G401 (cell line): ENCODE data around the gene SELENOO. TPM values are rescaled to one million over a fixed set of nuclear protein-coding genes. Genes with fewer than 3 reads are reported as not detected.

Source experiments
- DNase-seq: peaks from one replicate; pipeline ENCODE4 v3.0.0-alpha.2; 2015; ENCODE audit warnings: low spot score
- in situ Hi-C: cut with HindIII; loops from 2 replicates; pipeline ENCODE4 v1.10.0; 2016; ENCODE audit warnings: low sequenced_read_pairs, mixed read lengths
- total RNA-seq: library from RNA; depleted of rRNA; stranded (reverse); fragments of >200 nt; shearing (Covaris generic); gene quantifications from 2 replicates; pipeline ENCODE4 v1.2.3, GENCODE V29; 2014

SELENOO gene
- total RNA-seq, 1 experiment from 2014 or later: 40.7 TPM

DNA sequence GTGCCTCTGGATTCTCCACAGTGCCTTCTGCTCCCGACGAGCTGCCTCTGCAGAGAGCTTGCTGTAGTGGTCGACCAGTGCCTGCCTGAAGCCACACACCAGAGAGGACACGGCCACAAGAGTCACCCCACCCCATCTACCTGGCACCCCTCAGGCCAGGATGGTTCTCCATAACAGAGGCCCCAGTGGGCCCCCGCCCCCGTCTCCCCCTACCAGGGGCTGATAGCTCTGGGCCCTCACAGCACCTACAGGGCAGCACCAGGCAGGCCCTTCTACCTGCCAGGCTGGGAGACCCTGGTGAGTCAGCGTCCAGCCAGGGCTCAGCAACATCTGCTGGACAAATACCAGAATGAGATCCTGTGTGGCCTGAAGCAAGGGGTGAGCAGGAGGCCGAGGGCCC, 21.7 kb downstream of the SELENOO start:
- in situ Hi-C loops: no loop called here
- no peak for DNase-seq

DNA sequence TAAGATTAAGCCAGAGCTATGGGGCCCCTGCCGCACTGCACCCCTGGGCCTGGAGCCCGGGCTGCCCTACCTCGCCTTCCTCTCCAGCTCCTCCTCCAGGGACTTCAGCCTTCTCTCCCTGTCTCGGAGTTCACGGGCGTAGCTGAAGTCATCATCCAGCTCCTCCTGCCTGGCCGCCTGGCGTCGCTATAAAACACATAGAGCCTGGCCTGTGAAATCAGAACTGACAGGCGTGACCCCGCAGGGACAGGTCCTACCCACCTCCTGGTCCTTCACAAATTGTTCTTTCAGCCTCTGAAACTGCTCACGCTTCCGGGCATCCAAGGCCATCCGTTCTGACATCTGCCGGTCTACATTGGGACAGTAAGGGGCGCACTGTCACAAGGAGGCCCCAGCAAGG, 23.3 kb downstream of the SELENOO start:
- in situ Hi-C loops: no loop called here

DNA sequence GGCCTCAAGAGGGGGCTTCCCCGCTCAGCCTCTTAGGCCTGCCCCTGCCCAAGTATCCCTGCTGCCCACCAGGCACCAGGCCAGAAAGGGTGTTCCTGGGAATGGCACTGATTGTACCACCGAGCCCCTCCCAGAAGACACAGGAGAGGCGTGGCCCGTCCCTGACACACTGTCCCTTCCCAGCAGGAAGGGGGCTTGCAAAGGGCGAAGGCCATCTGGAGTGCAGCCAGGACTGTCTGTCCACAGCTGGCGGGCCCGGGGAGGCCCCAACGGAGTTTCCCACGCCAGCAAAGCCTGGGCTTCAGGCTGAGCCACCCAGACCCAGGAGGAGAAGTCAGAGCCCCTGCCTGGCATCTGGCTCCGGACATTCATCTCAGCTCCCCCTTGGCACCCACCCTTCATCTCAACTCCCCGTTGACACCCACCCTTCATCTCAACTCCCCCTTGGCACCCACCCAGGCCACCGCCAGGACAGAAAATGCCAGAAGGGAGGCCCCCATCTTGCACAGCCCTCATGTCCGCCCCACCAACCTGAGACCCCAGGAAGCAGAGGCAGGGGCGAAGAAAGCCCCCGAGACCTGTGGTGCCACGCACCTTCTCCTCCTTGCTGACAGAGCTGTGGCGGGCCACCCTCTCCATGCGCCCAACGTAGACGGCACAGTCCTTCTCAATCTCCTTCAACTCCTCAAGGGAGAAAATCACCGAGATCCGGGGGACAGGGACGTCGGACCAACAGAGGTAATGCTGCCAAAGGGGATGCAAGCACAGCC, 24.6 kb downstream of the SELENOO start:
- in situ Hi-C loops: no loop called here

More for the DNA sequence above, 23.3 kb downstream of the SELENOO start:
- DNase-seq: no peak

DNA sequence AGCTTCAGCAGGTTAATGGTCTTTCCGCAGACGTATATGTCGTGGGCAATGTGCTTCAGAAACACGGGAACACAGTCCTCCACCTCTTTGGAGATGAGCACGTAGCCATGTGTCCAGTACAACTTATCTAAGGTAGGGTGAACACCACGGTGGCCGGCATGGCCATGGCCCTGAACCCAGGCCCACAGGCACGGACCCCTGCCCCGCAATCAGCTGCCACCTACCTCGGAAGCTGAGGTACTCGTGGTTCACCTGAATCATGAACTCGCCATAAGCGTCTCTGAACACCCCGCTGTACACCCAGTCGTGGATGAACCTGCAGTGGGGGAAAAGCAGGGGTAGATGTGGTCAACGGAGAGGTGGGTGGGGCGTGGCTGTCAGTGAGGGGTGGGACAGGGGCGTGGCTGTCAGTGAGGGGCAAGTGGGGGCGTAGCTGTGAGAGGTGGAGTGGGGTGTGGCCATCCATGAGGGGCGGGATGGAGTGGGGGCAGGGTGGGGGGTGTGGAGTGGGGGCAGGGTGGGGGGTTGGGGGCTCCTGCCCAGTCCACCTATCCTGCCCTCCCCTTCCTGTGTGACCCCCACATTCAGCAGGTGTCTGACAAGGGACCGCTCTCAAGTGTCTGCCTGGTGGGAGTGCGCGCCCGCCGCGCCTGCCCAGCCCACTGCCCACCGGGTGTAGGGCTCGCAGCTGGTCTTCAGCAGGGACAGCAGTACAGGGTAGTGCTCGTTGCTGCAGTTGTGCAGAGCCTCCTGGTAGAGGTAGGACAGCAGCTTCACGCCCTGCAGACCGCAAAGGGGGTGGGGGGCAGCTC, 25.5 kb downstream of the SELENOO start:
- no peak for DNase-seq
- in situ Hi-C loops: no loop called here

More for the DNA sequence above, 24.6 kb downstream of the SELENOO start:
- DNase-seq: no peak

DNA sequence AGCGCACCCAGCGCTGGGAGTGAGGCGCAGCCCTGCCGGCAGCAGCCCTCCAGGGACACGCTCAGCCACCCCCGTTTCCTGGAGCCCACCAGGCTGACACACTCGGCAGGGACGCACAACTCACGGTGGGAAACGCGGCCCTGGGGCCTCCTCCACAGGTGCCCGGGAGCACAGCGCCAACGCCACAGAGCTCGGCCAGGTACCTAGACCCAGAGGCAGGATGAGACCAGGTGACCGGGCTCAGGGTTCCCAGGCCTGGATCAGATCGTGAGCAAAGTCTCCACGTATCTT, 26.0 kb downstream of the SELENOO start:
- in situ Hi-C loops: no loop called here
- DNase-seq: no peak

DNA sequence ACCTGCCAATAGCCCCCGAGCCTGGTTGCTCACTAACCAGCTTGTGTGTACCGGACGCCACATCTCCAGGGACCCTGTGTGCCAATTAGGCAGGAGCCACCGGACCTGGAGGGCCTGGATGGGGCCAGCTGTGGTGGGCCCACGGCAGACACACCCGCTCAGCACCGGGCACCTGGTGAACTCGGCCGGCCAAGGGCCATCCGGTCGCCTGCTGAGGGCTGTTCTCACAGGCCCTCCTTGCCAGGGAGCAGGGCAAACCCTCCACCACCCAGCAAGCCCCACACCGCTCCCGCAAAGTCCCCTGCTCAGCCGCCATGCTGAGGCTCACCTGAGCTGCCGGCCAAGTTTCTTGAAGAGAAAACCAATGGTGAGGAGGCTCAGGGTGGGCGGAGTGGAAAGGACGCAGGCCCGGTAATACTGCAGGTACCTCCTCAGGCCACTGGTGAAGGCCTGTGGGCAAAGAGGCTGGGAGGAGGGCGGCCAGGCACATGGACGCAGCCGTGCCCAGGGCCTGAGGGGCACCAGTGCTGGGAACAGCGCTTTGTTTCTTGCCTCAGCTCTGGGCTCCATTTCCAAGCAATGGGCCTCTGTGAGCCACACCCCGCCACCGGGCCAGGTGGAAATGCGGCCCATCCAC, 26.9 kb downstream of the SELENOO start:
- no peak for DNase-seq
- in situ Hi-C loops: no loop called here

DNA sequence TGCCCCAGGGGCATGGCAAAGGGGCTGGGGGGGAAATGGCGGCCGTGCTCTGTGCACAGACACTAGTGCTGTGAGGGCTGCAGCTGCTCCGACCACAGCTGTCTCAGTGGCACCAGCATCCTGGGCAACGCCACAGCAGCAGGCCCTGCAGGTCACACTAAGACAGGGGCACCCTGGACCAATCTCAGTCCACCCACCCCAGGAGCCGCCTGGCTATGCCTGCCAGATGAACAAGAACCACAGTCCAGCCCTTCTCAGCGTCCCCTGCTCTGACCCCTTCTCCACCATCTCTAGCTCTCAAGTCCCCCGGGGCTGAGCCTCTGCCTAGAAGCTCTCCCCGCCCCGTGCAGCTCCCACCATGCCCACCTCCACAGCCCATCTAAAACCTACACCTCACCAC, 27.6 kb downstream of the SELENOO start:
- no peak for DNase-seq
- in situ Hi-C loops: no loop called here

DNA sequence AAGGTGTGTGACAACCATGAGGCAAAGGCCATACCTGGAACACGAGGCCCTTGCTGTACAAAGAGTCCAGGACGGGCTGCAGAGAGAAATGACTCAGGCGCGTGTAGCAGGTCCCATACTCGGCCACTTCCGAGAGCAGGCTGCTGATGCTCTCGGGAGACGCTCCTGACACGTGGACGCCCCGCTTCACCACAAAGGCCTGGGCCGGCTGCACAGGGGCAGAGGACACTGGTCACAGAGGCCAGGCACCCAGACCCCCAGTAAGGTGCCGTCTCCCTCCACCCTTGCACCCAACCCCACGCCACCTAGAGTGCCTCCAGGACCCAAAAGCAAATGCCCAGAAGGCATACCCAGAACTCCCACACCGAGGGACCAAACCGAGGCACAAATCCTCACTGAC, 28.6 kb downstream of the SELENOO start:
- DNase-seq: no peak
- in situ Hi-C loops: no loop called here

DNA sequence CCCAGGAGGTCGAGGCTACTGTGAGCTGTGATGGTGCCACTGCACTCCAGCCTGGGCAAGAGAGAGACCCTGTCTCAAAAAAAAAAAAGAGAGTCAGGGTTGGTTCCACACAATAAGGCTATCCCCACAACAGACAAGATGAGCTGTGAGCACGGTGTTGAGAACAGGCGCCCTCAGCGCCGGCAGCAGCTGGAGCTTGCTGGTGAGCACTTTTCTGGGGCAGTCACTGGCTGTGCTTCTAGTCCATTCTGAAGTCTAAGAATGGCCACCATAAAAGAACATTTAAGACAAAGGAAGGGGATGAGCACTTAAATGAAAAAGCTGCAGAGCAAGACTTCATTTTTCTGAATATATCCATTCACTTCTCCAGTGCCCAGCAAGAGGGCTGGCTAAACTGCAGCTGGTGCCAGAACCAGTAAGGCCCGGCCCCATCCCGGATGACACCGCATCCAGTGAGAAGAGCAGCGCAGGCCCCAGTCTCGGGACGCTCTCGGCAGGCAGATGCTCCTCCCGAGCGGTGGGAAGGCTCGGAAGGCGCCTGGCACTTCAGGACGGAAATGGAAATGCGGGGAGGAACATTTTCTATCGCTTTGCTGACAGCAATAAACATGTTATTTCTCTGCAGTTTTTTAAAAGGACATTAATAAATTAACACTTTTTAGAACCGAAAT, 31.8 kb downstream of the SELENOO start:
- peak; percentile 26 for DNase-seq
- in situ Hi-C loops: no loop called here

DNA sequence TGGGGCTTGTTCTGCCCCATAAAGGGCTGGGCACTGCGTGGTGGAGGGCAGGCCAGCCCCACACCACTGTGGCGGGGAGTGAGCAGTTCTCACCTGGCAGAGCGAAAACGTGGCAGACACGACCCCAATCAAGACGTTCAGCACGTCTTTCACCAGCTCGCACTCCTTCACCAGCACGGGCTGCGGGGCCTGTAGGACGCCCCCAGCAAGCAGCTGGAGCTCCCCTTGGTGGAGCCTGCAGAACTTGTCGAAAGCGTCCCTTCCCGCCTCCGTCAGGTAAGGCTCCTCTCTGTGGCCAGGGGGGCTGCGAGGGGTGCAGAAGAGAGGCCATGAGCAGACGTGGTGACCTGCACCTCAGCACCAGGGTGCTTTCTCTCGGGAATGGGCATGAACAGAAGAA, 32.4 kb downstream of the SELENOO start:
- DNase-seq: no peak
- in situ Hi-C loops: no loop called here

DNA sequence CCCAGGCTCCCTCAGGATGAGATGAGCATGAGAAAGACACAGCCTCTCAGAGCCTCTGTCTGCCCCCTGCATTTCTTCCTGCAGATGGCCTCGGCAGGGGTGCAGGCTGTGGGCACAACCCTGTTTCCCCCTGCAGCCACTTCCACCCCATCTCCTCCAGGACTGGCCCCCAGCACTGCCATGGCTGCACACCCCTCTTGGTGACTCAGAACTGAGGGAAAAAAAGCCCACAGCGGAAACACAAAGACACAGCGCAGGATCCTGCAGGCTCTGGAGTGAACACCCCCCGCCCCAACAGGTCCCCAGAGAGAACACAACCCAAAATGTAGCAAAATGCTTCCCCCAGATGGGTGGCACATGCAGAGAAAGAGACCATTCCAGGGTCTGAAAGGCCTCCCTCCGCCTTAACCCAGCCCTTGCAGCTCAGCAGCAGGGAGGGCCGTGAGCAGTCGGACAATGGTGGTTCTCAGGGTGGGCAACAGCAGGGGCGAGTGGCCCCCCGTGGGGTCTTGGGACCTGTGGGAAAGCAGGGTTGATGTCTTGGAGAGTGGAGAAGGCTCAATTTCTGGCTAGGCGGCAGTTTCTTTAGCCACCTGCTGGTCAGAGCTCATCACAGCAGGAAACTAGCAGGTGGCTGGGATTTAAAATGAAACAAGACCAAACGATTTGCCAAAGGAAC, 36.1 kb downstream of the SELENOO start:
- in situ Hi-C loops: no loop called here
- peak; percentile 75 for DNase-seq

DNA sequence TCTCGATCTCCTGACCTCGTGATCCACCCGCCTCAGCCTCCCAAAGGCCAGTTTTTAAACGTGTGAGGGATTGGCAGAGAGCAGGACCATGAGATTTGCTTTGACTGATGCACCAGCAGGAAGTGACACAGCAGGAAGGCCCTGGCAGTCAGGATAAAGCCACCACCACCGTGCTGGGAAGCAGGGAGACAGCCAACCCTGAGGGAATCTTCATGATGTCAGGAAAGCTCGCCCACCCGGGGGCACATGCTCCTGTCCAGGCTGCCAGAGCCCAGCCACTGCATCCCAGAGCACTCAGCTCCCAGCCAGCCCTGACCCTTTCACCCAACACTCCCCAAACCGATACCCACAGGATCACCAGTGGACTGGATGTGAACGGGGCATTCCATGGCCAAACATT, 37.9 kb downstream of the SELENOO start:
- no peak for DNase-seq
- in situ Hi-C loops: no loop called here

DNA sequence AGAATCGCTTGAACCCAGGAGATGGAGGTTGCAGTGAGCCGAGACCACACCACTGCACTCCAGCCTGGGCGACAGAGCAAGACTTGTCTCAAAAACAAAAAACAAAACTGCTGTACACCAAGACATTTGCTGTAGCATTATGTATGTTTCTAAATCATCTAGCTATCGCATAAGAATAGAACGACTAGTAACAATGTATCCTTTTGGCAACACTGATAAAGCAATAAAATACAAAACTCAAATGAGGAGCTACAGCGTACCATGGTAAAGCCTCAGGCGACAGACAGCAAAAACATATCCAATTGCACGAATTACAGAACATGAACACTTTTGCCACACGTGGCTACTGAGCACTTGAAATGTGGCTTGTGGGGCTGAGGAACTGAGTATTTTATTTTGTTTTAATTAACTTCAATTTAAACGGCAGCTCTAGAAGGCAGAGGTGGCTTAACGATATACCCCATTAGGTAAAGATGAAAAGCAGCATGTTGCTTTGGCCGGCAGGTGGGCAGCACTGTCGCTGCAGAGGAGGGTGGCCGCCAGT, 41.7 kb downstream of the SELENOO start:
- peak; percentile 21 for DNase-seq
- in situ Hi-C loops: no loop called here

DNA sequence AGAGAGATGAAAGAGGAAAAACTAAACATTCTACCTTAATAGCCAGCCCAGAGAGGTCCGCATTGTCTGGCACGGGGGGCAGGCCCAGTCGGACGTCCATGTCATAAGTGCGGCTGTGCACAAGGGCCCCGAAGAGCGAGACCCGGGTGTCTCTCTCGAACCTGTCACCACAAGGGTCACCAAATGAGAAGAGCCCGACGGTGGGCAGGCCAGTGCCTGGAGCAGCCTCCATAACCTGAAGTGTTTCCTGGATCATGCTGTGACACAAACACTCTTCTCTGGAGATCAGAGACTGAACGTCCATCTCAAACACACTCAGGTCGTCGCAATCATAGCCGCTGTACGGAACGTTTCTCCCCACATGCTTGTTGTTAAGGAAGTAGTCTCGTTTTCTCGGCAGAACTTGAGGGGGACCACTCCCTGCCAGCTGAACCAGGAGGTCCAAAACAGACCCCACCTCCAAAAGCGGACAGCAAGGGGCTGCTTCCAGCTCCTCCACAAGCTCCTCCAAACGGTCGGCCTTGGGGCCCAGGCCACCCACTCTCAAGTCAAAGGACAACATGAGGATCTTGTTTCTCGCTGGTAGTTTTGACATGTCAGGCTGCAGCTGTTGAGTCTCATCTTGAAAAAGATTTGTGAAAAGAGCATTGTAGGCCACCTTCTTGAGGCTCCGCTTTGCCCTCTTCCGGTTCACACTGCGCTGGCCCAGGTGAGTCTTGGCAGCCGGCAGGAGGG, 43.0 kb downstream of the SELENOO start:
- no peak for DNase-seq
- in situ Hi-C loops: no loop called here

DNA sequence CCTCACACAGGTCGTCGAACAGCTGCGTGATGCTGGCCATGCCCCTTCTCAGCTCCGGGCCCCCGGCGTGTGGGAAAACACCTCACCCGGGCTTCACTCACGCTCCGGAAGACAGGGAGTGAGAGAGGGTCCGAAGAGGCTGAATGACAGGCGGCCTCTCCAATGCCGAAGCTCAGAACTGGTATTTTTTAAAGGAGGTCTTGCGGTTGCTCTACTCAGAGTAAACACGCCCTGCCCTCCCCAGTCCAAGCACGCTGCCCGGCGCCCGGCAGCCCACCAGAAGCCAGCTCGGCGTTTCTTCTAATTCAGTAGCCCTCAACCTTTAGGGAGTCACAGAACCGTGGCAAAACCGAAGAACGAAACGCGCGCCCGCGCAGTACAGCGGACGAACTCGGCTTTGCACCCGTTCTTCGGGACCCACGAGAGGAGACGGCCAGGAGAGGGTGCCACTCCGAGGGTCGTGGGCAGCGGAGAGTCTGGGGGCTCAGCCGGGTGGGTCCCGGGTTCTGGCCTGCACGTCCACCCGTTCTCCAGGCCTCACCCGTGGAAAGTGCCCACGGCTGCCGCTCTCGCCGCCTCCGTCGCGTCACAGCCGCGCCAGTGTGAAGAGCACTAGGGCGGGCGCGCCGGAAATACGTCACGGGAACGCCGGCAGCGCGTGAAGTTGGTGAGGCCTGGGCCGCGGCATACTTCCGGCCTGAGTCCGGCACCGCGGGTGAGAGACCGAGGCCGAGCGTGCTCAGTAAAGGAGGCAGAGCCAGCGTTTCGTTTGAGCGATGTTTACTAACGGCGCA, 43.8 kb downstream of the SELENOO start, which contains the start of gene TUBGCP6:
Gene TUBGCP6, minus strand, starts transcription at position 604 of the 794 bp plus-strand sequence. Its CDS starts 564 bp downstream, at position 40.
- DNase-seq: peak; percentile 93
- in situ Hi-C loops: no loop called here

DNA sequence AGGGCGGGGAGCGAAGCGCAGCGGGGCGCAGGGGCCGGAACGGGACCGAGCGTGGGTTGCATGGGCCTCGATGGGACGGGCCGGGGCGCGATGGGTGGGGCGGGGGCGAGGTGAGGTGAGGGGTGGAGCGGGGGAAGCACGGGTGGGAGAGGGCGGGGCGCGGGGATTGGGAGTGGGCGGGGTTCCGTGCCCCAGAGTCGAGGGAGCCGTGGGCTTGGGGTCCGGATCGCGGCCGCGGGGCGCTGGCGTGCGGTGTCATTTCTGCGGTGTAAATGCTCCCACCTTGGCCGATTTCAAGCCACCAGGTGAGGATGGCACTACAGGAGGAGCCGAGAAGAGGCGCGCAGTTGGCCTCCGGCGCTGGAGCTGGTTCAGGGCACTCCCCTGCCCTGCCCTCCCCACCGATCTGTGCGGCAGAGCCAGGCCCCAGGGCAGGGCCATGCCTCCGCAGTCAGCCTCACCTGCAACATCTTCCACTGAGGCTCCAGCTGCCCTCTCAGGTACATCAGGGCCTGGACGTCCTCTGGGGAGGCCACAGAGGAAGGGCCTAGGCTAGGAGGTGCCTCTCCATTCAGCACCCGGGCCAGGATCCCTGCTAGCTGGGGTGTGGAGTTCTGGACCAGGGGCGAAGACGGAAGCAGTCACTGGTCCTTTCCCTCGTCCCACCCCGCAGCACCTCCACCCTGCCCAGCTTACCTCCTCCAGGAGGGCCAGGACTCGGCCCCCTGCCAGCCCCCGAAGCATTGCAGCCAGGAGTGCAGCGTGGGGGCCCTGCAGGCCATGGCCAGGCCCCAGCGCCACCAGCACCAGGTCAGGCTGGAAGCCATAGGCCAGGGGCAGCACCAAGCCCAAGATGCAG, 44.6 kb downstream of the SELENOO start:
- in situ Hi-C loops: no loop called here
- DNase-seq: no peak
